Measurements from ENCODE around the gene PP2D1. TPM values are rescaled to one million over a fixed set of nuclear protein-coding genes. Genes with fewer than 3 reads are reported as not detected.
"Not testable (repeated sequence)": the region's sequence is repeated elsewhere in the genome, so short reads cannot be mapped to it uniquely, and the experiment has no call there.

Gene PP2D1
- total RNA-seq, 4 donors from 2014 or later = not detected

GRCh38 chr3:20007960-20008359, 4.1 kb downstream of the PP2D1 start:
- DNase-seq = no peak
- 97% methylated on average over 20 of the region's 20 CpGs for WGBS, 2 donors
- TF ChIP-seq POLR2A (IDR thresholded peaks at IDR 0.05) = no peak
- no peak for TF ChIP-seq CTCF (IDR thresholded peaks at IDR 0.05)
- Histone ChIP-seq H3K36me3 (no peaks in the 10 kb centered on the region), H3K9me3 (no peaks in the 10 kb centered on the region), H3K4me3 (replicated peaks in 1 of 3) (no peak overlapping the region), H3K27ac (no peak overlapping the region), H3K4me1 (no peaks in the 10 kb centered on the region), H3K27me3 (no peaks in the 10 kb centered on the region)
- intact Hi-C loops (cut with DNase I) = no loop called here

GRCh38 chr3:20001932-20002331, 10.1 kb downstream of the PP2D1 start:
- no peak for TF ChIP-seq POLR2A (IDR thresholded peaks at IDR 0.05)
- TF ChIP-seq CTCF (IDR thresholded peaks at IDR 0.05) = no peak
- 68 to 75% methylated on average over 3 of the region's 3 CpGs for WGBS, 2 donors
- H3K36me3 ChIP-seq = no peaks in the 10 kb centered on the region
- no peaks in the 10 kb centered on the region for H3K4me1 ChIP-seq
- intact Hi-C loops (cut with DNase I) = no loop called here
- no peaks in the 10 kb centered on the region for H3K27me3 ChIP-seq
- no peaks in the 10 kb centered on the region for H3K9me3 ChIP-seq
- no peak overlapping the region for H3K27ac ChIP-seq
- no peak for DNase-seq
- no peak overlapping the region for H3K4me3 ChIP-seq (replicated peaks in 1 of 3)

GRCh38 chr3:19997502-19997901, 14.6 kb downstream of the PP2D1 start:
- TF ChIP-seq CTCF (IDR thresholded peaks at IDR 0.05) (no peak), POLR2A (IDR thresholded peaks at IDR 0.05) (no peak)
- intact Hi-C loops (cut with DNase I) = no loop called here
- Histone ChIP-seq H3K27me3 (no peaks in the 10 kb centered on the region), H3K4me3 (replicated peaks in 1 of 3) (no peak overlapping the region), H3K9me3 (no peaks in the 10 kb centered on the region), H3K36me3 (no peaks in the 10 kb centered on the region), H3K4me1 (no peaks in the 10 kb centered on the region), H3K27ac (no peak overlapping the region)
- DNase-seq = no peak
- 92 to 94% methylated on average over 4 of the region's 4 CpGs for WGBS, 2 donors

- intact Hi-C loops (cut with DNase I) = no loop called here
- no peak overlapping the region for H3K4me3 ChIP-seq (replicated peaks in 1 of 3)
- DNase-seq = no peak
- 78 to 82% methylated on average over 2 of the region's 2 CpGs for WGBS, 2 donors
- no peaks in the 10 kb centered on the region for H3K27me3 ChIP-seq
- H3K27ac ChIP-seq = no peak overlapping the region
- TF ChIP-seq POLR2A (IDR thresholded peaks at IDR 0.05) (no peak), CTCF (IDR thresholded peaks at IDR 0.05) (no peak)
- no peaks in the 10 kb centered on the region for H3K9me3 ChIP-seq
- no peaks in the 10 kb centered on the region for H3K4me1 ChIP-seq
- H3K36me3 ChIP-seq = no peaks in the 10 kb centered on the region
Observed at GRCh38 chr3:19994796-19995195, 17.3 kb downstream of the PP2D1 start.

GRCh38 chr3:19988904-19989303, 23.2 kb downstream of the PP2D1 start:
- H3K27me3 ChIP-seq; H3K36me3 ChIP-seq; intact Hi-C loops (cut with DNase I); H3K4me3 ChIP-seq (replicated peaks in 1 of 3); H3K4me1 ChIP-seq; DNase-seq; H3K9me3 ChIP-seq; H3K27ac ChIP-seq: not testable (repeated sequence)
- WGBS, 2 donors = 96 to 98% methylated on average over 8 of the region's 8 CpGs

- no peak for DNase-seq
- Histone ChIP-seq H3K36me3 (peaks cover 18 to 21% of the 10 kb centered on the region in 2 donors), H3K27ac (no peak overlapping the region), H3K4me3 (replicated peaks in 1 of 3) (no peak overlapping the region), H3K4me1 (no peaks in the 10 kb centered on the region), H3K9me3 (no peaks in the 10 kb centered on the region), H3K27me3 (no peaks in the 10 kb centered on the region)
- intact Hi-C loops (cut with DNase I) = no loop called here
- TF ChIP-seq POLR2A (IDR thresholded peaks at IDR 0.05) (no peak), CTCF (IDR thresholded peaks at IDR 0.05) (no peak)
- 74 to 83% methylated on average over 3 of the region's 3 CpGs for WGBS, 2 donors
Observed at GRCh38 chr3:19972054-19972453, 40.0 kb downstream of the PP2D1 start.

Measured in thyroid gland (tissue), 4 donors.